GM18858 (cell line): ENCODE data around the gene NPLOC4.
"Not testable (repeated sequence)": the region's sequence is repeated elsewhere in the genome, so short reads cannot be mapped to it uniquely, and the experiment has no call there.

Experiments used
- ATAC-seq: cut with Tn5 transposase; IDR thresholded peaks from one replicate; pipeline ENCODE4 v1.9.1; 2021; ENCODE audit not compliant: unreplicated experiment

The NPLOC4 gene

DNA sequence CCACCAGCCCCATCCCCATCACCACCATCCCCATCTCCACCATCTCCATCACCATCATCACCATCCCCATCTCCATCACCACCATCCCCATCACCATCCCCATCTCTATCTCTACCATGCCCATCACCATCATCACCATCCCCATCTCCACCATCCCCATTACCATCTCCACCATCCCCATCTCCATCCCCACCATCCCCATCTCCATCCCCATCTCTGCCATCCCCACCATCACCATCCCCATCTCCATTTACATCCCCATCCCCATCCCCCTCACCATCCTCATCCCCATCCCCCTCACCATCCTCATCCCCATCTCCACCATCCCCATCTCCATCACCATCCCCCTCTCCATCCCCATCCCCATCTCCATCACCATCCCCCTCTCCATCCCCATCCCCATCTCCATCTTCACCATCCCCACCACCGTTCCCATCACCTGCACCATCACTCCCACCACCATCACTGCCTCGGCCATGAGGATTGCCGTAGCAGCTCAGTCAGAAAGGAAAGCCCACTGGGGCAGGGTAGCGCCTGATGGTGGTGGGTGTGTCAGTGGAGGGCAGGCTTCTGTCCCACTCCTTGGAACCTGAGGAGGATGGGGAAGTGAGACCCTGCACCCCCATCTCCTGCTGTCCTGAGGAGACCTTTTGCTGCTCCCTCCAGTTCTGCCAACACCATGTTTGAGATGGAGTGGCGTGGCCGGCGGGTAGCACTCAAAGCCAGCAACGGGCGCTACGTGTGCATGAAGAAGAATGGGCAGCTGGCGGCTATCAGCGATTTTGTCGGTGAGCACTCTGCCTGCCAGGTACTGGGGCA lies 101.2 kb downstream of the NPLOC4 start:
- no peak for ATAC-seq

DNA sequence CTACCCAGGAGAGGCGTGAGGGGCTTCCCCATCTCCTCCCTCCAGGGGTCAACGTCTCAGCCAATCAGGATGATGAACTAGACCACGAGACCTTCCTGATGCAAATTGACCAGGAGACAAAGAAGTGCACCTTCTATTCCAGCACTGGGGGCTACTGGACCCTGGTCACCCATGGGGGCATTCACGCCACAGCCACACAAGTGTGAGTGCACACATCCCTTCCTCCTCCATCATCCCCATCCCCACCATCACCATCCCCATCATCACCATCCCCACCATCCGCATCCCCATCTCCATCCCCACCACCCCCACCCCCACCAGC lies 101.9 kb downstream of the NPLOC4 start:
- ATAC-seq = no peak

DNA sequence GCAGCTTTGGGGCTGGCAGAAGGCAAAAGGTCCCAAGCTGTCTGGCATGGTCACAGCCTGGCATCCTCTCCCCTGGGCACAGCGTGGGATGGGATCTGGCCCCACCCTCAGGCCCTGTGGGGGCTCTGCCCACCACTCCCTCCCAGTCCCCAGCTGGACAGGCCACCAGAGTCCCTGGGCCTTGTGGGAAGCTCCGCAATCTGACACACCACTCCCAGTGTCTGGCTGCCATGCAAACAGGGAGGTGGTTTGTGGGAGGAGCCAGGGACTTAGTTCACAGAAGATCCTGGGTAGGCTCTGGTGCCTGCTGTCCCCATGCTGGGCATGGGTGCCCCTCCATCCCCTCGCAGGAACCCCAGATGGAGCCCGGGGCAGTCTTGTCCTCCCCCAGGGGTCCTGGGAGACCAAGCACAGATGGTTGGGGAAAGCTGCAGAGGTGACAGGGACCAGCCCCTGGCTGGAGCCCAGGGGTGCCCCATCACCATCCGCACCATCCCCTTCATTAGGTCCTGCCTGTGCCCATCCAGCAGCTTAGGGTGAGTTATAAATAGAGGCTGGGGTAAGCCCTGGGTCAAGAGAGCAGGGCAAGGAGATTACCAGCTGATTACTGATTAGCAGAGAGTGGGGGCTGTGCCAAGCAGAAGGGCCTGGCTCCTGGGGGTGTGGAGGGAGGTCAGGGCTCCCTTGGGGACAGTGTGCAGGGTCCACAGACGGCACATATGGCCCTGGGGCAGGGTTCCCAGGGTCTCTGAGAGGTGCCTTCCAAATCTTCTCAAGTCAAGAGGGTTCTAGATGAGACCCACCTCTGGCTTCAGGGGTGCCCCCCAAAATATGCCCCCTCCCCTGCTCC lies 102.5 kb downstream of the NPLOC4 start:
- no peak for ATAC-seq

DNA sequence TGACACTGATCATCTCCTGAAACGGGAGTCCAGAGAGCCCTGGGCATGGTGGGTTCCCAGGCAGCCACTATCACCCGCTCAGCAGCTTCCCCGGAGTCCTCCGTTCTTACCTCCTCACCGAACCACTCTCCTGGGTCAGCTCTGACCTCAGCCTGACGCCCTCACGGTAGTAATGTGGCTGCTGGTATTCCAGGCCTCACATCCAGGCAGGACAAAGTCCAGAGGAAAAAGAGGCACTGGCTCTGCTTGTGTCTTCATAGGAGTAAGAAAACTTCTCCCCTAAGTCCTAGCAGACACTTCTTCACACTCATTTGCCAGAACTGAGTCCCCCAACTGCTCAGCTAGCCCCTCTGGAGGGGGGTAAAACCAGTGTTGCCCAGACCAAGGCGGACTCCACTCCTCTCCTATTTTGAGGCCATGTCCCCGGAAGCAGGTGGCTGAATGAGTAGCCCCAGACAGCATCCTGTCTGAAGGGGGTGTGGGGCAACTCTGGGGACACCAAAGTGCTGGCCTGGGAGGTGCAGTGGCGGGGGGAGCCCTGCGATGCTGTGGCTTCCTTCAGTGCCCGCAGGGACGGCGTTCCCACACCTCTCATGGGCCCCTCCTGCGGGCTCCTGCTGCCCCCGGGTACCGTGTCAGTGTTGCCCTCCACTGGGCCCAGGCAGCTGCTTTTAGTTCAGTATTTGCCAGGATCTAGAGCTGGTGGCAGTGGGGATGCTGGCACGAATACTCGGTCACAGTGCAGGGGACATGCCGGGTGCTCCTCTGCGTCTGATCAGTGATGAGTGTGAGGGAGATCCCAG lies 103.4 kb downstream of the NPLOC4 start:
- no peak for ATAC-seq

DNA sequence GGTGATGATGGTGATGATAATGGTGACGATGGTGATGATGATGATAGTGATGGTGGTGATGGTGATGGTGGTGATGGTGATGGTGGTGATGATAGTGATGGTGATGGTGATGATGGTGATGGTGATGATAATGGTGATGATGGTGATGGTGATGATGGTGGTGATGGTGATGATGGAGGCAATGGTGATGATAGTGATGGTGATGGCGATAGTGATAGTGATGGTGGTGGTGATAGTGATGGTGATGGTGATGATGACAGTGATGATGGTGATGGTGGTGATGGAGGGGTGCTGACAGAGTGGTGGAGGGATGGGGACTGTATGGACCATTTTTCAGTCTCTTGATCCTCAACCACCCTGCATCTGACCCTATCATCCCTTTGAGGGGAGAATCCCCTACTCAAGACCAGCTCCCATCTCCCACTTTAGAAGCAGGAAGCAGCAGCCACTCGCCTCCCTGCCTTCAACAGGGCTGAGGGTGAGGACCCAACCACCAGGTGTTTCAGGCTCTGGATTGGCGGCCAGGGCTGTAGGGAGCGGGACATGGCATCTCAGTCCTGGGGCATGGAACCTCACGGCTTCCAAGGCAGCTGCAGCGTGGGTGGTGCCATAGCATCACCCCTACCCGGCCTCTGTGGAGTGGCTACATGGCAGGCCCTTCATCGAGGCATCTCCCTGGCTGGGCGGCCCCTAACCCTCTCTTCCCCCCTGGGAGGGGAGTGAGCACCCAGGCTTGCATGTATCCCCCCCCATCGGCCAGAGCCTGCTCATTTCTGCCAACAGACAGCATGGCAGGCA lies 104.2 kb downstream of the NPLOC4 start:
- ATAC-seq = no peak

DNA sequence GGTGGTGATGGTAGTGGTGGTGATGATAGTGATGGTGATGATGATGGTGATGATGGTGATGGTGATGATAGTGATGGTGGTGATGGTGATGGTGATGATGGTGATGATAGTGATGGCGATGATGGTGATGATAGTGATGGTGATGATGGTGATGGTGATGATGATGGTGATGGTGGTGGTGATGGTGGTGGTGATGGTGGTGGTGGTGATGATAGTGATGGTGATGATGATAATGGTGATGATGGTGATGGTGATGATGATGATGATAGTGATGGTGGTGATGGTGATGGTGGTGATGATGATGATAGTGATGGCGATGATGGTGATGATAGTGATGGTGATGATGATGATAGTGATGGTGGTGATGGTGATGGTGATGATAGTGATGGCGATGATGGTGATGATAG lies 104.9 kb downstream of the NPLOC4 start:
- ATAC-seq = not testable (repeated sequence)

DNA sequence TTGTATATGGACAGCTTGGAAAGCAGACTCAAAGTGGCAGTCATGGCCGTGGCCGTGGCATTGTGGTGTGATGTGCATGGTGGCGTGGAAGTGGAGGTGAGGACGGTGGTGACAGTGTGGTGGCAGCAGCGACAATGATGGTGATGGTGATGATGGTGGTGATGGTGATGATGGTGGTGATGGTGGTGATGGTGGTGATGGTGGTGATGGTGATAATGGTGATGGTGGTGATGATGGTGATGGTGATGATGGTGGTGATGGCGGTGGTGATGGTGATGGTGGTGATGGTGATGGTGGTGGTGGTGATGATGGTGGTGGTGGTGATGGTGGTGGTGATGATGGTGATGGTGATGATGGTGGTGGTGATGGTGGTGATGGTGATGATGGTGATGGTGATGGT lies 105.9 kb downstream of the NPLOC4 start:
- ATAC-seq = not testable (repeated sequence)

DNA sequence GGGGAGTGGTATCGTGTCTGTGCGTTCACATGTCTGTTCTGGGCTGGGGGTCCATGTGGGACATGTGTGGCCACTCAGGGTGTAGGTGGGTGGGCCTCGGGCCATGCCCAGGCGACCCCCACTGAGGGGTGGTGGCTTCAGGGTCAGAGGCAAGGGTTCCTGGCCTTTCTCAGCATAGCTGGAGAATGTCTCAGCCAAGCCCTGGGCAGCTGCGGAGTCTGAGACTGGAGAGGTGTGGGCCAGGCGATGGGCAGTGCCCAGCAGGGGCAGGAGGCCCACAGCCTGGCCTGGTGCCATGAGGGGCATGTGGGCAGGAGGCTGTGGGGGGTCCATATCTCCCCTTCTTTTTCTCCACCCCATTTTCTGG lies 107.5 kb downstream of the NPLOC4 start:
- ATAC-seq = no peak

DNA sequence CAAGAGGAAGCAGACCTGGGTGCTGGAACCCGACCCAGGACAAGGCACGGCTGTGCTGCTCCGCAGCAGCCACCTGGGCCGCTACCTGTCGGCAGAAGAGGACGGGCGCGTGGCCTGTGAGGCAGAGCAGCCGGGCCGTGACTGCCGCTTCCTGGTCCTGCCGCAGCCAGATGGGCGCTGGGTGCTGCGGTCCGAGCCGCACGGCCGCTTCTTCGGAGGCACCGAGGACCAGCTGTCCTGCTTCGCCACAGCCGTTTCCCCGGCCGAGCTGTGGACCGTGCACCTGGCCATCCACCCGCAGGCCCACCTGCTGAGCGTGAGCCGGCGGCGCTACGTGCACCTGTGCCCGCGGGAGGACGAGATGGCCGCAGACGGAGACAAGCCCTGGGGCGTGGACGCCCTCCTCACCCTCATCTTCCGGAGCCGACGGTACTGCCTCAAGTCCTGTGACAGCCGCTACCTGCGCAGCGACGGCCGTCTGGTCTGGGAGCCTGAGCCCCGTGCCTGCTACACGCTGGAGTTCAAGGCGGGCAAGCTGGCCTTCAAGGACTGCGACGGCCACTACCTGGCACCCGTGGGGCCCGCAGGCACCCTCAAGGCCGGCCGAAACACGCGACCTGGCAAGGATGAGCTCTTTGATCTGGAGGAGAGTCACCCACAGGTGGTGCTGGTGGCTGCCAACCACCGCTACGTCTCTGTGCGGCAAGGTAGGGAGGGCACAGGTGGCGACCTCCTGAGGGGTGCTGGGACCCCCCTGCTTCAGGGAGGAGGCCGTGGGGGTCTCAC lies 108.1 kb downstream of the NPLOC4 start:
- no peak for ATAC-seq

DNA sequence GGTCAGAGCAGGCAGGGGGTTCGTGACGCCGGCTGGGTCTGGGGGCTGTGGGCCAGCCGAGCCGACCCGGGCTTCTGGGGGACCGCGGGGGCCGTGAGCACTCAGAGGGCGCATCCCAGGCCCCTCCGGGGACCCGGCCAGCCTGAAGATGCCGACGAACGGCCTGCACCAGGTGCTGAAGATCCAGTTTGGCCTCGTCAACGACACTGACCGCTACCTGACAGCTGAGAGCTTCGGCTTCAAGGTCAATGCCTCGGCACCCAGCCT lies 108.6 kb downstream of the NPLOC4 start:
- no peak for ATAC-seq

DNA sequence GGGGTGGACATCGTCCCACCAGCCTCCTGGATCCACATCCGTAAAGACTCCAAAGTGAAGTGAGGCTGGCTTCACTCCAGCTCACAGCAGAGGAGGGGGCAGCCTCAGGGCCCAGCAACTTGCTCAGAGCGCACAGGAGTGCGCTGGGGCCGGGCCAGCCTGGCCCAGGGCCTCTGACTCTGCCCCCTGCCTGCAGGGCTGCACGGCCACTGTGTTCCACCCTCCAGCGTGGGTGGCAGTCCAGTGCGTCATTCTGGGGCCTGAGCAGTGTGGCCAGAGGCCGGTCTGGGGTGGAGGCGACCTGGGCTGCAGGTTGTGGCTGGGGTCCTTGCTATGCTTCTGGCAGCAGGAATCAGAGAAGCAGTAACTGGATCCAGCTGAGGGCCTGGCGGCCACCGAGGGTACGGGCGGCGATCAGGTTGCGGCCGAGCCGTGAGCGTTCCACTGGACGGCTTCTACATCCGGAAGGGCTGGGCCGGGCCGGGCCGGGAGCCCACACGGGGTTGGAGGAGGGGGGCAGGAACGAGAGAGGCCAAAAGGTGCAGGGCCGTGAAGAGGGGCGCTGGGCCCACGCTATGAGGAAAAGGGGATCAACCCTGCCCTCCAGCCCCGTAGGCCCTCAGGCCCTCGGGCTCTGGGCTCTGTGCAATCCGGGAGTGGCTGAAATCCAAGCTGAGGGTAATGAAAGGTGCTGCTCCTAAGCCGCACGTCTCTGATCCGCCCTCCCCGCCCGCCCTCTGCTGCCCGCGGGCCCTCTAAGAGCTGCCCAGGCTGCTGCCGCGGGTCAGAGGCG lies 109.1 kb downstream of the NPLOC4 start, which contains the start of gene FSCN2:
Gene FSCN2, plus strand, starts transcription at position 787 of the 793 bp plus-strand sequence. CDS start 155 bp downstream, outside the sequence.
- ATAC-seq = no peak

DNA sequence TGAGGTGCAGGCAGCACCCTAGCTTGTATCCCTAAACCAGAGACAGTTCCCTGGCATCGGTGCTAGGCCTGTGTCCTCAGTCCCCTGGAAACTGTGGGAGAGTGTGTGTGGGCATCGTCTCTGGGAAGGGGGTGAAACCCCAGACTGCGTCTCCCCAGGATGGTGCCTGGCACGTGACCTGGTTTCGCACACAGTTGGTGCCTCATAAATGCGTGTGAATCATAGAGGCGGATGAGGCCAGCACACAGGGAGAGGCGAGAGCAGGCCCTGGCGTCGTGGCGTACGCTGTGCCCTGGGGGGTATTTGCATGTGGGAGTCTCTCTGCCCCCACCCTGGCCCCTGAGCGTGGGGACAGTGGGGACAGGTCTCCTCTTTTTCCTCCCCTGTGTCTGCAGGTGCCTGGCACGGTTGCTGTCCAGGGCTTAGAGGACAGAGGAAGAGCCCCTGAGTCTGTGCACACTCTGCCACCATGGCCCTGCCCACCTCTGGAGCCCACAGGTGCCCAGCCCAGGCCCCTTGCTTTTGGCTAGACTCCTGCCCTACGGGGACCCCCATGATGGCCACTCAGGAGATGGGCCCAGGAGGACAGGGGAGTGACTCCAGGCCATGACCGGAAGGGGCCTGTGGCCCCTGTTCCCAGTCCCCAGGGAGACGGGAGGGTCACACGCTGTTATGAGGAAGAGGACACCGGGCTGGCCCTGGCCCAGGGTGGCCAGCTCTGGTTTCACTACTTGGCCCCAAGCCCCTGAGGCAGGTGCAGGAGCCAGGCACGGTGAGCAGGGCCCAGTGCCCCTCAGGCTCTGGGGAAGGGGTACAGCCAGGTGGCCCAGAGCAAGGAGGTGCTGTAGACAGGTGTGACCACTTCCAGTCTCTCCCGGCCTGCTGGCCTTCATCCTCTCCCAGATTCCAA lies 110.0 kb downstream of the NPLOC4 start:
- no peak for ATAC-seq

DNA sequence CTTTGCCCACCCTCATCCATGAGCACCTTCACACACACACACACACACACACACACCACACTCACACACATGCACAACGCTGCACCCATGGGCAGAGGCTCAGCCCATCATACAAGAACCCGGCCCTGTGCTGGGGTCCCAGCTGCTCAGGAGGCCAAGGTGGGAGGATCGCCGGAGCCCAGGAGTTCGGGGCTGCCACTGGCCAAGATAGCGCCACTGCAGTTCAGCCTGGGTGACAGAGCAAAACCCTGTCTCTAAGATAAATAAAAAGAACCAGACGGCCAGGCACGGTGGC lies 112.1 kb downstream of the NPLOC4 start:
- no peak for ATAC-seq

DNA sequence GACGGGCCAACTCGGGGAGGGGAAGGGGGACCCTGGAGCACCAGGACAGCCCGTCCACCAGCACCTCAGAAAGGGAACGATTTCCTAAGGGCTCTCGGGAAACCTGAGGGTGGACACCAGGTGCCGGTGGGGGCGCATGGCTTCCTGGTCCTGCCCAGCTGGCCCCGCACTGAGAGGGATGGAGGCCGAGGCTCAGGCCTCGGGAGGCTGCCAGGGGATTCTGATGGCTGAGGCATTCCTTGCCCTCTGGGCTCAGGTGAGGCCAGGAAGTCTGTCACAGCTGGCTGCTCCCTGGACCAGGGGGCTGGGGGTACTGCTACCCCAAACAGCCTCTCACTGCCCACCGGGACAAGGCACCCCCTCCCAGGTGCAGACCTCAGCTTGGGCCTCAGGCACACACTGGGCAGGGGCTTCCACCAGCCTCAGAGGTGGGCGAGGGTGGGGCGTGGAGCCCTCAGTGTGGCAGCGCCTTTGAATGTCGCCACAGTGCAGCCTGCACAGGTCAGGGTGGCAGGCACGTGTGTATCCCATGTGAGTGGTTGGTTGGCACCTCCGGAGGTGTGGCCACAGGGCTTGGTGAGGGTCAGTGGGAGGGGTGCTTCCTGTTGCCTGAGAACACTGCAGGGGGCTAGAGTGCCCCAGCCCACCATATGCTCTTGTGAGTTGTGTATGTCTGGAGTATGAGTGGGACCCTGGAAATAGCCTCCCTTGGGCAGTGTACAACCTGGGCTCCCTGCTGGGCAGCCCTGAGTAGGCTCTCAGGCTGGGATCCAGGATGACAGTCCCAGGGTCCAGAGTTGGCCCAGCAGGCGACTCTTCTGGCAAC lies 112.7 kb downstream of the NPLOC4 start:
- ATAC-seq = no peak

DNA sequence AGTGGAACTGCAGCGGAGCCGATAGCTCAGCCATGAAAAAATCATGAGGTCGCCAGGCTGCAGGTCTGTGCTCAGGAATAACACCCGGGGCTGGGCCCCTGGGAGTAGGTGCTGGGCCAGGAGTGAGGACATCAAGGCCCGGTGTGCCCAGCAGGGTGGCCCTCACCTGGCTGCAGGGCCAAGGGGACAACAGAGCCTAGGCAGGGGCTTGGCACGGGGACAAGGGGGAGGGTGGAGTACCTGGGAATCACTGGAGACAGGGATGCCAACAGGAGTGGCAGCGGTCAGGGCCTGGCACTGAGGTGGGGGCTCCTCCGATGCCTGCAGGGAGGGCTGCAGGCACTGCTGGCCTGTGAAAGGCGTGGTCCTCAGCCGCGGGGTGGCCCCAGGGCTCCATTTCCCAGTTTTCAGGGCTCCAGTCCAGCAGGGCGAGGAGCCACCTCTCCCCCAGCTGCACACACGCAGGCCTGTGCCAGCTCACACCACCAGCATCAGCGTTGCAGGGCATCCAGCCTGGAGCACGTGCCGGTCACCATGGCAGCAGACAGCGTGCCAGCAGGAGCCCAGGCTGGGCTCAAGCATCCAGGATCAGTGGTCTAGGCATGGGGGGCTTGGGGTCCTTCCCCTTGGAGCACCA lies 113.4 kb downstream of the NPLOC4 start:
- no peak for ATAC-seq

DNA sequence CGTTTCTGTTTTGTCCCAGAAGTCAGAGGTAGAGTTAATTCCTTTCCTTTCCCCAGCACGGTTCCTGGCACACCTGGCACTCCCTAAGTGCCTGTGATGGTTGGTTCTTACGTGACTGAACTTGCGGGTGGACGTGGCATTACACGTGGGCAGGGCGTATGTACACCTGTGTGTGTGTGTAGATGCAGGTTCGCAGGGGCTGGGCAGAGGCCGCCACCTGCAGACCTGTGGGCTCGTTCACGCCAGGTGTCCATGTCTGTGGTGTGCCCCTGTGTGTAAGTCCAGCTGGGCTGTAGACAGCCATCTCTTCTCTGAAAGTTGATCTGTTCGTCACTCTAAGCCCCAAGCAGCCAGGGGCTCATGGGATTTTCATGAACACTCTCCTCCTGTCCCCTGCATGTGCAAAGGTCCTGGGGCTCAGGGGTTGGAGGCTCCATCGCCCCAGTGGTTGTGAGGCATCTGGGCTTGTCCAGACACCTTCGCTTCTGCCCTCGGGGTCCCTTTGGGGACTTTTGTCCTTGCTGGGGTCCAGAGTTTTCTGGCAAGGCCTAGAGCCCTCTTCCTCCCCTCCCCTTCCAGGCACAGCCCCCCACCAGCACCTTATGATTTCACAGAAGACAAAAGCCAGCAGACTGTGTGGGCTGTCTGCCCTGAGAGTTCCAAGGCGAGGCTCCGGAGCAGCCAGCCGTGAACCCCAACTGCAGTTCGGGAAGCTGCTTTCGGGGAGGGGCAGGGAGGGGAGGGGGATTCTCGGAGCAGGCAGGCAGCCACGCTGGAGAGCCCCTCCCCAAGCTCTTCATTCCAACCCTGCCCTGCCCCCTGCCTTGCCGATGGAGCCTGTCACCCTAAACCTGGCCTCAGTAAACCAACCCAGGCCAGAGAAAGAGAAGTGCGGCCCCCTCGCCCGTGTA lies 114.2 kb downstream of the NPLOC4 start:
- ATAC-seq = no peak
